Lung (tissue), 12 donors: Measurements from ENCODE around the gene SDK2. TPM values are rescaled to one million over a fixed set of nuclear protein-coding genes. Genes with fewer than 3 reads are reported as not detected.
A peak's percentile ranks its signal among the peaks of the same experiment; 100 is the strongest.

Experiments used
- ATAC-seq: fragments of 200-7000 bp; cut with Tn5 transposase; one replicate; pipeline ENCODE4 v1.9.1; 2020; ENCODE audit warnings: moderate number of reproducible peaks; ENCODE audit not compliant: insufficient read depth, low FRiP score
- DNase-seq, 3 donors: peaks; one replicate each; pipeline ENCODE4 v3.0.0-alpha.2; 2013 to 2017
- H3K27ac ChIP-seq, 2 donors: one replicate each; pipeline ENCODE4 v1.5.1; 2013; ENCODE audit warnings: mild to moderate bottlenecking in 2 of 2, moderate library complexity in 2 of 2, control low read depth in 1 of 2, inconsistent platforms in 1 of 2, low read depth in 1 of 2, low read length in 1 of 2
- H3K27me3 ChIP-seq, 3 donors: one replicate each; pipeline ENCODE4 v1.5.1; 2013; ENCODE audit warnings: low read length in 2 of 3; ENCODE audit not compliant: control insufficient read depth in 3 of 3, insufficient read depth in 3 of 3
- H3K36me3 ChIP-seq, 4 donors: one replicate each; pipeline ENCODE4 v1.5.1; 2013; ENCODE audit warnings: low read length in 4 of 4, mild to moderate bottlenecking in 1 of 4, moderate library complexity in 1 of 4; ENCODE audit not compliant: control insufficient read depth in 4 of 4, insufficient read depth in 4 of 4
- H3K4me1 ChIP-seq, 5 donors: one replicate each; pipeline ENCODE4 v1.5.1; 2013; ENCODE audit warnings: low read length in 5 of 5, mild to moderate bottlenecking in 2 of 5, moderate library complexity in 1 of 5; ENCODE audit not compliant: control insufficient read depth in 5 of 5, insufficient read depth in 5 of 5
- H3K4me3 ChIP-seq: one replicate; pipeline ENCODE4 v1.5.1; 2013; ENCODE audit warnings: mild to moderate bottlenecking, control low read depth, moderate library complexity
- H3K9ac ChIP-seq, 2 donors: one replicate each; pipeline ENCODE4 v1.5.1; 2013; ENCODE audit warnings: low read length in 2 of 2, control low read depth in 1 of 2; ENCODE audit not compliant: insufficient read depth in 1 of 2
- H3K9me3 ChIP-seq, 4 donors: one replicate each; pipeline ENCODE4 v1.5.1; 2013; ENCODE audit warnings: low read length in 3 of 4, mild to moderate bottlenecking in 1 of 4, moderate library complexity in 1 of 4; ENCODE audit not compliant: control insufficient read depth in 4 of 4, insufficient read depth in 3 of 4
- CTCF ChIP-seq: IDR thresholded peaks from 2 replicates; pipeline ENCODE4 v1.5.1; 2012; ENCODE audit warnings: mild to moderate bottlenecking; ENCODE audit errors: control extremely low read depth, extremely low read depth
- WGBS, 2 donors: extraction: QIAGEN DNeasy Blood & Tissue Kit; methylation state at CpG; one replicate each; pipeline ENCODE4 v1.1.7; 2013; 5-methylcytosine and 5-hydroxymethylcytosine counted together
- polyA plus RNA-seq, 2 donors: library from polyadenylated mRNA; stranded (reverse); fragments of 200-250 nt; gene quantifications; one replicate each; pipeline ENCODE4 v1.2.1, GENCODE V29; 2013
- total RNA-seq, 2 donors: library from RNA; depleted of rRNA in 1 of 2; stranded (reverse); fragments of >200 nt in 1 of 2; gene quantifications; one replicate each; pipeline ENCODE4 v1.2.1, GENCODE V29; 2014 to 2021
- donor health status: control.
- donor health status: control.
- donor health status: Bipolar disorder and iron deficiency.
- donor health status: healthy.
- donor health status: DM: yes; HTN: yes; CAD: no.

Gene SDK2
- total and polyA plus RNA-seq, 4 donors: 0.91 to 41.7 (median 4.3) TPM

- Histone ChIP-seq H3K9me3 (no peaks in the 10 kb centered on the region), H3K27me3 (no peaks in the 10 kb centered on the region), H3K4me1 (peaks cover 0 to 23% (median 15%) of the 10 kb centered on the region in 5 donors), H3K9ac (no peak overlapping the region), H3K4me3 (no peak overlapping the region), H3K36me3 (no peaks in the 10 kb centered on the region), H3K27ac (no peak overlapping the region)
- ATAC-seq: no peak
- 88 to 89% methylated on average over 12 of the region's 12 CpGs for WGBS, 2 donors
- DNase-seq: peak in 2 of 3 donors; percentile 45 to 54
- no peak for TF ChIP-seq CTCF
Observed at GRCh38 chr17:73635101-73635817, 9.0 kb downstream of the SDK2 start.

GRCh38 chr17:73634629-73635028 is 9.6 kb downstream of the SDK2 start:
- no peak overlapping the region for H3K9ac ChIP-seq
- peaks cover 0 to 17% (median 9%) of the 10 kb centered on the region in 5 donors for H3K4me1 ChIP-seq
- H3K27me3 ChIP-seq: no peaks in the 10 kb centered on the region
- H3K27ac ChIP-seq: no peak overlapping the region
- 84 to 95% methylated on average over 5 of the region's 5 CpGs for WGBS, 2 donors
- ATAC-seq (no peak), DNase-seq (no peak)
- TF ChIP-seq CTCF: no peak
- no peaks in the 10 kb centered on the region for H3K9me3 ChIP-seq
- H3K4me3 ChIP-seq: no peak overlapping the region
- no peaks in the 10 kb centered on the region for H3K36me3 ChIP-seq

GRCh38 chr17:73633736-73634135 is 10.5 kb downstream of the SDK2 start:
- no peak for TF ChIP-seq CTCF
- no peak for DNase-seq
- Histone ChIP-seq H3K27me3 (no peaks in the 10 kb centered on the region), H3K9ac (no peak overlapping the region), H3K36me3 (no peaks in the 10 kb centered on the region), H3K9me3 (no peaks in the 10 kb centered on the region), H3K4me1 (peaks cover 0 to 11% (median 6%) of the 10 kb centered on the region in 5 donors), H3K4me3 (no peak overlapping the region), H3K27ac (no peak overlapping the region)
- 92 to 98% methylated on average over 8 of the region's 8 CpGs for WGBS, 2 donors
- ATAC-seq: no peak
